Activated naive CD4-positive, alpha-beta T cell treated with Interleukin-2 at 50 U/mL for 16 hours (primary cell): ENCODE data around the gene RETREG1.

Source experiments
- DNase-seq: peaks from one replicate; pipeline ENCODE4 v3.0.0-alpha.2; 2020

Gene RETREG1

DNA sequence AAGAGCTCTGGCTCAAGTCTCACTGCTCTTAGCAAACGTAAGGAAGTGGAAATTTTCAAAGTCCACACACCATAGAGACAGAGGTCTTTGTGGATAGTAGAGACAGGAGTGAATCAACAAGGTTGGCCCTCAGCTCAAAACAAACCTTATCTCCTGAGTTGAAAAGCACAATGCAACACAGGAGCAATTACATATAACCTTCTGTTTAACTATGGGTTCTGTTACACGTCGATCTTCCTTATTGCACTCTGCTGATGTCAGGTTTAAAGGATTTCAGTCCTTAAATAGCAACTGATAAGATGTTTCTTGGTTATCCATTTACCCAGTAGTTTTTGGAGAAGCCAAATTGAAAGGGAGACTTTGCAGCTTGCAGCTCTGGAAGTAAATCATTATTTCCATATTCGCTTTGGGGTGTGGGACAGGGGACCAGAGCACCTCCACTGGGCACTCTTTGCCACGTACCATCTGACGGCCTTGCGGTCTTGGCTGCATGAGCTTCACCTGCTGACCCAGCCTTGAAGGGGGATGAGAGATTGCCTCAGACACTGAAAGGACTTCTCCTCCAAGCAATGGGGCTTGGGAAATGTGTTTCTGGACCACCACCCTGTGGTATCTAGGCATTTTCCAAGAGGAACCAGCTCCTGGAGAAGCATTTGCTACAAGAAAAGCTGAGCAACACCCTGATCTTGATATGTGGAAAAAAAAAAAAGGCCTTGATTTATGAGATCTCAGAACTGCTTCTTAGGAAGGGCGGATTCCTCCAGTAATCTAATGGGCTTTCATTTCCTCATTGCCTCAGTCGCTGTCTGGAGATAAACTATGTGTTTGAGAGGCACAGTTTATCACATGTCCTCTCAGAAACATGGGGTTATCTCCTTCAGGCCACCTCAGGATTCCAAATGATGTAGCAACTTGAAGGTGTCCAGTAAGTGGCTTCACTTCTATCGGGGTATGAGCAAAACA lies 95.0 kb downstream of the RETREG1 start:
- DNase-seq = no peak

DNA sequence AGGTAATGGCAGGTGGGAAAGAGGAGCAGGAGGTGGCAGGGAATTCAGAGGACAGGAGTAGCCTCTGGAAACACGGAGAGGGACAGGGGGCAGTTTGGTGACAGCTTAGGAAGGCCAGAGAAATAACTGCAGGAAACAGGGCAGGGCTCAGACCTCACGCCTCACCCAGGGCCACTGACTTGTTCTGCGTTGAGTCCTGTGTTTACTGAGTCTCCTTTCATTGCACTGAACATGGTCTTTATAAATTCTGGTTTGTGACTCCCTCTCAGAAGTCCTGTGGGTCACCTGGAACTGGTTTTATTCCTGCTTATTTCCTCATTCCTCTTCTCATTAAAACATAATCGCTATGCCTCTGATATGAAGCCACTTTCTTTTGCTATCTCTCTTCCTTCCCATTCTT lies 96.0 kb downstream of the RETREG1 start:
- no peak for DNase-seq

DNA sequence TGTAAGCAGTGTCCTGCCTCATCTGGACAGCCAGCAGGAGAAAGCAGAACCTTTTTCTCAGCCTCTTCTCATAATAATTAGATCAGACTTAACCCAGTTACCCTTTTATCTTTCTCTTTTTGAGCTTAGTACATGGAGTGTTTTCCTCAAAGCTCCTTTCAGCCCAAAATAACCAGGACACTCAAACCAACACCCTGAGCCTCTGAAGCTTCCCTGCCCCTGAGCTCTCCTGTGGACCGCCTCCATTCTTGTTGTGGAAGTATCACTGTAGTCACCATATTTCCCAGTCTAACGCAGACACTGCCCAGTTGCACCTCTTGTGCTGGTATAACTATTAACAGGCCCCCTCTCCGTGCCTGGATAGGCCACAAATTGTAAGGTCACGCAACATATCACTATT lies 97.4 kb downstream of the RETREG1 start:
- DNase-seq = no peak

GRCh38 chr5:16518606-16519005 lies 98.2 kb downstream of the RETREG1 start:
- no peak for DNase-seq

DNA sequence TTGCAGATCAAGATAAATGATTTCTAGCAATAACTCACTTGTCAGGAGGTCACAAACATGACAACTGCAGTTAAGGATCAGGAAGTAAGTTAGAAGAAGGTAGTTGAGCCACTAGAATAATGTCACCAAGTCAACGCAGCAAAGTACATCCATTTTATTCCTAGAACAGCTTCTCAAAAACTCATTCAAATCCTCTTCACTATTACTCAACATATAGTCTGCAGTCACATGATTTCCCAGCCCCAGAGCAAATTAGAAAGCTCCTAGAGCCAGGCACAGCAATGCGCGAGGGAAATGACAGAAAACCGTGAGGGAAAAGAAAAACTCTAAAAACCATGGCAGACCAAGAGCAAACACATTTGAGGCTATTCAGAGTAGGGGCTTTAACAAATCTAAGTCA lies 101.3 kb downstream of the RETREG1 start:
- no peak for DNase-seq

DNA sequence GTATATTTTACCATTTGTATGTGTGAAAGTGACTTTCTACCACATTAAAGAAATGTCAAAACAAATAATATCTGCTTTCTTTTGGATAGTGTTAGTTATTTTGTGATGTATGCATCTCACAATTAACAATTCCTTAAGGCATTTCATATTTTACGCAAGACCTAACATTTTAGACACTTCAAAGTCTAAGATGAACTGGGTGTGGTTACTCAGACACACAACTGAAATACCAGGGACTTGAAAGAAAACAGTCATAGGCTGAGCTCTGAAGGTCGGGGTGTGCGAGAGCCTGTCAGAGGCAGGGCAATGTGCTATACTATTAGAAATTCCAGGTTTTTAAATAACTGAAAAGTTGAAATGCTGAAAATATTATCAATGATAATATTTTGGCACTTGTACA lies 106.7 kb downstream of the RETREG1 start:
- no peak for DNase-seq

DNA sequence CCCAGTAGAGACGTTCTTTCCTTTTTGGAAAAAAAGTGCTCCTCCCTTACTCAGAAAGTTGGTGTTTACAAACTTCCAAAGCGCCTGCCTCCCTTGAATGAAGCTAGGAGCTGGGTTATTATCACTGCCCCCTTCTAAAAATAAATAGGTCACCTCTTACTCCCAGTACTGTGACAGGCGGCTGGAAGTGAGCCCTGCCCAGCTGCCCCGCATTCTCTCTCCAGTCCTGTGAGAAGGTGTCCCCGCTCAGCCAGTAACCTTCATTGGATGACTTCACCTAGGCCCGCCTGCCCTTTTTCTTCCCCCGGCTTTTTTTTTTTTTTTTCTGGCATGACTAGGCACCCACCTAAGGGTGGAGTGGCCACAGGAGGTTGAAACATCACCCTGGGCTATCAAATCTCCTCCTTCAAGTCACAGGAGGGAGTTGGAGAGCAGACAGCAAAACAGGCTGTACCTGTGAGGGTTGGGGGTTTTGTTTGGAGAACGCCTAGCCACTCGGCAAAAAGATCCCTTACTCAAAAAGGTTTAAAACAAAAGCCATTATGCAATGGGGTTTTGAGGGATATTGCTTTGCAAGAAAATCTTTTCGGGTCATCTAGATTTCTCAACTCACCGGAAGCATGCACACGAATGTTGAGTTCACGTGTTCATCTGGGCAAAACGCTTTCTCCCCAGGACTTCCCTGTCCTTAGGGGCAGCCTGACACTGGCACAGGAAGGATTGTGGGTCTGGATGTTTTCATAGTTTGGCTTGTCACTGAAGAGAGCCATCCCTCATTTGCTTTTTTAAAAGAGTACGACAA lies 107.9 kb downstream of the RETREG1 start:
- no peak for DNase-seq

- DNase-seq = no peak
Measured at GRCh38 chr5:16507716-16508115, 109.1 kb downstream of the RETREG1 start.

DNA sequence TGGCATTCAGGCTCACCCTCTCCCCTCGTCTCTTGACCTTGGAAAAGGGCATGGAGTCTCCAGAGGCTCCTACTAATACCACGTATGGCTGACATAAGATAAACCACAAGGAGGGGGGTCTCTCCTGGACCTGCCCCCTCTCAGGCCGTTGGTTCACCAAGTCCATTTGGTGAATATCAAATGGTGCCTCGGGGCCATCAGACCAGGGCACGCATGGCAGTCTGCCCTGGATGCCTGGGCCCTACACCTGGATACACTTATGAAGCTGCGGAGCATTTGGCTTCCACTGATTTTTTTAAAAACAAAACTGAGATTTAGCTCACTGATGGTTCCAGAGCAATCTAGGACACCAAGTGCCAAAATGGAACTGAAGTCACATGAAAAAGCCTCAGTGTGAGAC lies 110.9 kb downstream of the RETREG1 start:
- DNase-seq = no peak

GRCh38 chr5:16505140-16505891 lies 111.5 kb downstream of the RETREG1 start:
- DNase-seq = no peak

DNA sequence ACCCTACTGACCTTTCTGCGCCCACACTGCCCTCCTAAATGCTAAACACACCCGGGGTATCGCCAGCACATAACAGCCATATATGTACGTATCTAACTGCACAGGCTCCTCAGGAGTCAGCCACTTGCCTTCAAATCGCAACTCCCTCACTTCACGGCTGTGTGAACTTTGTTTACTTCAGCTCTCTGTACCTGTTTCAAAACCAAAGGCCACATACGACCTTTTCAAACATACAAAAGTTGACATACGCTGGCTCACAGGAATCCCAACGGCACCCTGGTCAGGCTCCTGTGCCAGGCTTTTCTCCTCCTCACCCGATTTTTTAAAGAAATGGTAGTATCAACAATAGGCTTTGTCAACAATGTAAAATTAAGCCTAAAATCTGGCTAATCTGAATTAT lies 112.2 kb downstream of the RETREG1 start:
- no peak for DNase-seq

DNA sequence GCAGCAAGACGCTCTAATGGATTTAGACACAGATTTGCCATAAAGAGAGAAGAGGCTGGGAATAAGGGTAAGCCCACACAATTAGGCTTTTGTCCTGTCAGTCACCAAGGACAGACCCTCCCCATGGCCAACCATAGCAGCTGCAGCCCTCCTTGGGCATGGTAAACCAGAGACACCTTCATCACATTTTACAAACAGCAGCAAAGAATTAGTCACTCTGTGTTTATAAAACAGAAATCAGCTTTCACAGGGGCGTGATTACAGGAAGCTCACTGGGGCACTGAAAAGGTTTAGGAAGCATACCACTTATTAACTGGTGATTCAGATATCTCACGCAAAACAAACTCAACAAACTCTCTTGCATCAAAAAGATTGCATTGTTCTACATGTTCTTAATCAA lies 113.9 kb downstream of the RETREG1 start:
- DNase-seq = no peak

DNA sequence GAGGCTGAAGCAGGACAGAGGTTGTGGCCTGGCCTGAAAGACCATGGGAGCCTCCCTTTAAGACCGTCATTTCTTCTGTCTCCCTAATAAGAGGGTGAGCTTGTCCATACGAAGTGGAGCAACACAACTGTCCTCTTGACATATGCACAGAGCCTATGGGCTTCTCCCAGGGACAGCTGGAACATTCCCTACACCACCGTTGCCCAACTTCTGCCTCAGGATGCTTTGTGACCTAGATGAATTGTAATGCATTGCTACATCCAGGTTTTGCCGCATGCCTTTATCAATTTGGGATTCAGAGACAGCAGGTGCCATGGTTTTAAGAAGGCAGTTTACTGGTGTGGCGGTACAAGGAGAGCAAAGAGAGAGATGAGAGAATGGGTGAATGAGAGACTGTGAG lies 116.8 kb downstream of the RETREG1 start:
- DNase-seq = no peak

DNA sequence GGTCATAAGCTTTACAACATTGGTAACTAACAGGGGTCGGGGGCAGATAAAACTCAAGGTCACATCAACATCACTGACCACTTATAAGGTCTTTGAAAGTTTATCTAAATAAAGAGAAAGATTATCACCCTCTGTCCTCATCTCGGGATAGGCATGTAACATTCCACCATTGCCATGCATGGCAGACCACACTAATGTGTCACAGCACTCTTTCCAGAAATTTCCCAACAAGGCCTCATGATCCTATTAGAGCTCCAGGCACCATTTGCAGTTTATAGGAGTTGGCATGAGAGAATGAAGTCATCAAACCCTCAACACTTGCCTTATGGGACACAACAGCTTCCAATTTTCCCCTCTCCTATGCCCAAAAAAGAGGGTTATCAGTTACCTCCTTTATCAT lies 119.3 kb downstream of the RETREG1 start:
- no peak for DNase-seq

GRCh38 chr5:16493261-16493660 lies 123.5 kb downstream of the RETREG1 start:
- no peak for DNase-seq

- no peak for DNase-seq
Measured at GRCh38 chr5:16492398-16493140, 124.2 kb downstream of the RETREG1 start.

GRCh38 chr5:16490911-16491310 lies 125.9 kb downstream of the RETREG1 start:
- DNase-seq = no peak

- no peak for DNase-seq
Measured at GRCh38 chr5:16489322-16489791, 127.4 kb downstream of the RETREG1 start.

GRCh38 chr5:16487456-16487855 lies 129.3 kb downstream of the RETREG1 start:
- no peak for DNase-seq

DNA sequence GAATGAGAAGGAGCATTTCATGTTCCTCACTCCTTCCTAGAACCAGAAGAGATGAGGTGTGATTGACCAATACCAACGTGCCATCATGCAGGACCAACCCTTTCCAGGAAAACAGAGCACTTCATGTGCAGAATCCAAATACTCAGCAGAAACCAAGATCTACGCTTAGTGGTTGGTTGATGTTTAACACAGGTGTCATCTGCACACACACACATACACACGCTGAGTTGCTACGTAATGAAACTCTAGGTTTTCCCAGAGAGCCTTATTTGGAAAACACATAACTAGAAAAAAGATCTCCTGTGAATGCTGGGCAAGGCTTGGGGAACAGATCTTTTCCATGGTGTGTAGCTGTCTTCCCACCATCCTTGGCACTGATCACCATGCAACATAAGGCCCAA lies 130.1 kb downstream of the RETREG1 start:
- DNase-seq = no peak

DNA sequence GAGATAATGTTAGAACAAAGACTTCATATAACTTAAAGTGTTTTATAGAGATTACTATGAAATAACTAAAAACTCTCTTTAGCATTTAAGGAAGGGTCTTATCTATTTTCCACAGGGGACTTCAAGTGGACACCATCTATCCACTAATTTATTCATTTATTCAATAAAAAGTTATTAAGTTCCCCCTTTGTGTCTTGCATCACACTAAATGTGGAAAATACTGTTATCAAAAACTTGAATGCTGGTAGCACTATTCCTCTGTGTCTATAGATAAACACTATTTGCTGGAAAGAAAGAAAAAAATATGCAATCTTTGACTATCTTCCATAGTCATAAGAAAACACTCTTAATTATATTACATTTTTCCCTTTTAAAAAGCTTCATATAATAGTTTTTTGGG lies 131.1 kb downstream of the RETREG1 start:
- DNase-seq = no peak

DNA sequence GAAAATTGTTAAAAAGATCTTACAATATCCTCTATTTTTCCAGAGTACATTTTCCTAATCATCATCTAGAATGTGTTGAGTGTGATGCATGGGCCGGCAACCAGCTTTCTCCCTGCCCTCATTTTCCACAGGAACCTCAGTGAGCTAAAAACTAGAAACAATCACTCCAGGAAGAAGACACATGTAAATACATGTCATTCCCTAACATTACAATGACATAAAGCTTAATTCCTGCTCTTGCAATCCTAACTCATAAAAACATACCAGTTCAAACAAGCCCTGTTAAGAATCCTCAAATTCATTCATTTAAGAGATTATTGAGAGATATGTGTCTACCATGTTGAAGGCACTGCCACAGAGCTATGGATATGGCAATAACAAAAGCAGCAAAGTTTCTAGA lies 132.7 kb downstream of the RETREG1 start:
- DNase-seq = no peak
